GM12874 (cell line): ENCODE data around the gene POLR1C.

ENCODE experiments used
- TF ChIP-seq, protein P1 (sequence below): IDR thresholded peaks from 2 replicates; pipeline ENCODE4 v1.5.1; 2011; ENCODE audit warnings: low read depth, mild to moderate bottlenecking, control low read depth, low read length, moderate library complexity; ENCODE audit not compliant: insufficient read depth

Gene POLR1C, protein sequence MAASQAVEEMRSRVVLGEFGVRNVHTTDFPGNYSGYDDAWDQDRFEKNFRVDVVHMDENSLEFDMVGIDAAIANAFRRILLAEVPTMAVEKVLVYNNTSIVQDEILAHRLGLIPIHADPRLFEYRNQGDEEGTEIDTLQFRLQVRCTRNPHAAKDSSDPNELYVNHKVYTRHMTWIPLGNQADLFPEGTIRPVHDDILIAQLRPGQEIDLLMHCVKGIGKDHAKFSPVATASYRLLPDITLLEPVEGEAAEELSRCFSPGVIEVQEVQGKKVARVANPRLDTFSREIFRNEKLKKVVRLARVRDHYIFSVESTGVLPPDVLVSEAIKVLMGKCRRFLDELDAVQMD

DNA sequence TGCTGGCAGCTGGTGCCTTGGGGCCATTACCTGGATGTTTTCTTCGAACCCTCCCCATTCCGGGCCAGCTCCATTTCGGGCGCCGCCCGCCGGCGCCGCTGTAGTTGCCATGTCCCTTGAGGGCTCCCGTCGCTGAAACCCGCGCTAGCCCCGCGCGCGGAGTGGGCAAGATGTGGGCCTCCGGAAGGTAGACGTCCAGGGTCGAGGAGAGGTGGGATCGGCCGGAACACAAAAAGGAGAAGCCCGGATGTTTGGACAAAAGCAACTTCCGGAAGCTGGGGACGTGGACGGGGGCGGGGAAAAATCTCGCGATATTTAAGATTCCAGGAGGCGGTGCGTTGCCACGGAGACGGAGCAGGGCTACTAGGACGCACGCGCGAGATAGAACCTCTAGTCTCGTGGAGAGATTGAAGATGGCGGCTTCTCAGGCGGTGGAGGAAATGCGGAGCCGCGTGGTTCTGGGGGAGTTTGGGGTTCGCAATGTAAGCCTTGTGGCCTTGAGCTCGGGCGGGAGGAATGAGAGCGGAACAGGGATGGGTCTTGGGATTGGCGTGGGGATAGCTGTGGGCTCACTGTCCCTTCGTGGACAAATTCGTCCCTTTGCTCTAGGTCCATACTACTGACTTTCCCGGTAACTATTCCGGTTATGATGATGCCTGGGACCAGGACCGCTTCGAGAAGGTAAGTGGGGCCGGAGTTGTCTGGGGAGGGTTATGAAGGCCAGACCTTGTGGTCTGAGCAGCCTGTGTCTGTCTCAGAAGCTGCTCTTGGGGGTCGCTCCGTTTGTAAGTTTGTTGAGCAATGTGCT is at the start of gene POLR1C, which contains the start of gene YIPF3:
TSS of gene POLR1C (plus strand) at position 393 of the 808 bp plus-strand sequence. CDS start at position 414, 21 bp downstream.
TSS of gene YIPF3 (minus strand) at position 230 of the 808 bp plus-strand sequence. CDS start at position 111, 119 bp downstream.
- TF ChIP-seq, protein P1, sequence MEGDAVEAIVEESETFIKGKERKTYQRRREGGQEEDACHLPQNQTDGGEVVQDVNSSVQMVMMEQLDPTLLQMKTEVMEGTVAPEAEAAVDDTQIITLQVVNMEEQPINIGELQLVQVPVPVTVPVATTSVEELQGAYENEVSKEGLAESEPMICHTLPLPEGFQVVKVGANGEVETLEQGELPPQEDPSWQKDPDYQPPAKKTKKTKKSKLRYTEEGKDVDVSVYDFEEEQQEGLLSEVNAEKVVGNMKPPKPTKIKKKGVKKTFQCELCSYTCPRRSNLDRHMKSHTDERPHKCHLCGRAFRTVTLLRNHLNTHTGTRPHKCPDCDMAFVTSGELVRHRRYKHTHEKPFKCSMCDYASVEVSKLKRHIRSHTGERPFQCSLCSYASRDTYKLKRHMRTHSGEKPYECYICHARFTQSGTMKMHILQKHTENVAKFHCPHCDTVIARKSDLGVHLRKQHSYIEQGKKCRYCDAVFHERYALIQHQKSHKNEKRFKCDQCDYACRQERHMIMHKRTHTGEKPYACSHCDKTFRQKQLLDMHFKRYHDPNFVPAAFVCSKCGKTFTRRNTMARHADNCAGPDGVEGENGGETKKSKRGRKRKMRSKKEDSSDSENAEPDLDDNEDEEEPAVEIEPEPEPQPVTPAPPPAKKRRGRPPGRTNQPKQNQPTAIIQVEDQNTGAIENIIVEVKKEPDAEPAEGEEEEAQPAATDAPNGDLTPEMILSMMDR: no peak

DNA sequence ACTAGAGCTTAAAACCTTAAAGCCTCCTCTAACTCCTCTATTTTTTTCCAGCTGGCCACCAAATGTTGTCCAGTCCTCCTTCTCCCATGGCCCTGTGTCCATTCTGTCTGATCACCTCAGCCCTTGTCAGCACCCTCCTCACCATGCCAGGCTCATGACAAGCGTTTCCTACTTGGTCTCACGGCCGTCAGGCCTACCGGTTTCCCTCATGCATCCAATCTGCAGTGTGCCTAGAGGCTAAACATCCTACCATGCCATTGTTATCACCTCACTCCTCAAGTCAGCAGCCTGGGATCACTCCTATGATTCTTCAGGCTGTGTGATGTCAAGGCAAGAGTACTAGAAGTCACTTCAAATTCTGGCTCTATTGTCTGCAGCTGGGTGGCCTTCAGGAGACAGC is 49.1 kb upstream of the POLR1C start:
- TF ChIP-seq, protein P1: no peak

DNA sequence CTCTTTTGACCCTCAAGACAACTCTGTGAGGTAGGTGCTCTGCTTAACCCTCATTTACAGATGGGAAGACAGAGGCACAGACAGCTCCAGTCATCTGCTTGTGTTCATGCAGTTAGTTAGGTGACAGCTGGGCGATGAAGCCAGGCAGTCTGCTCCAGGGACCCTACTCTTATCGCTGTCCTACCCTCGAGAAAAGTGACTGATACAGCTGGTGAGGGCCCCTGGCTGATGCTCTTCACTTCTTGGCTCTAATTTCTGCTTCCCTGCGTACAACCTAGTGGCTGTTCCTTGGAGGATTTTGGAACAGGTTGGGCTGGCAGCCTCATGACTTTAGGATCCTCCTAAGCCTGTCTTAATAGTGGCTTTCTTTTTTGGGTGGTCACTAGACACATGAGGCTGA is 48.6 kb upstream of the POLR1C start:
- TF ChIP-seq, protein P1: no peak

DNA sequence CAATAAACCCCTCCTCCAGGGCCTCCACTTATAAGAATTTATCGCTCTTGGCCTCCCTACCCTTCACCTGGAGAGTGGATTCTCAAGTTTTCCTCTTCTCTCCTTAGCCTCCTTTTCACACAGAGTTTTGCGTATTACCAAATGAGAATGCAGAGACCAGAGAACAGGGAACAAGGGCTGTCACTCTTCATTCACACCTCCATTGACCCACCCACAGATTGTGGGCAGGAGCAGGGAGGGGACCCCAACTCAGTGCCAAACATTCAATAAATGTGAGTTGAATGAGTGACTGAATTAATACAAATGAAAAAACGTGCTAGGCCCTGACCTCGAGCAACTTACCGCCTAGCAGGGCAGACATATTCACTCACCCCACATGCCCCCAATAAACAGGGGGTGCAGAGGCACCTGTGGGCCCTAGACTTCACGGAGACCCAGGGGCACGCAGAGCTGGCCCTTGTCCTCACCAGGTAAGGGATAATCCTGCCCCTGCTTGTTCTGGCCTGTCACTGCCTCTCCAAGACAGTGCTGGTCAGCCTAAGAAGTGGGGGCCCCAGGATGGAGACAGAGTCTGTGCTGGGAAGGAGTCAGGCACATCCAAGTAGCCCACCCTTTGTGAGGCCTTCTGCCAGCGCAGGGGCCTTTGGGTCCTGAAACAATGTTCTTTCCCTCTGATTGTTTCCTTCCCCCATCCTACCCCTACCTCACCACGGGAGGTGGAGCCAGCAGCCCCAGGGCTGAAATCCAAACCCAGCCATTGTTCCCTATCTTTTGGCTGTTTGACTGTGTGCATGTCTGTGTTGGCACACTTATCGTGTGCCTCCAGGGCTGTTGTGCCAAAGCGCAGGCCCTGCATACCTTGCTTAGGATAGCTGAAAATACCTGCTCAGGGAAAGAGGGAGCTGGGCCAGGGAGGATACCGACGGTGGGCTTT is 47.9 kb upstream of the POLR1C start:
- TF ChIP-seq, protein P1: no peak

DNA sequence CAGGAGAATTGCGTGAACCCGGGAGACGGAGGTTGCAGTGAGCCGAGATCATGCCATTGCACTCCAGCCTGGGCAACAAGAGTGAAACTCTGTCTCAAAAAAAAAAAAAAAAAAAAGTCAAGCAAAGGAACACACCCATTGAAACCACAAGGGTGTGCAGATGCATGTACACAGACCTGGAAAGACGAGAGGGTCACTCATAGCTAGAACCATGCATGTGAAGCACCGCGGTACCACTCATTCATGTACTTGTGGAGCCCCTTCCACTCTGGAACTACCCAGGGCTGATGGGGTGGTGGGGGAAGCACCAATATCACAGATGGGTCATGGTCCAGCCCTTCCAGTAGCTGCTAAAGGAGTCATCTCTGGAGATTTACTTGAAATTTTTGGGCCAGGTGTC is 46.9 kb upstream of the POLR1C start:
- TF ChIP-seq, protein P1: no peak

DNA sequence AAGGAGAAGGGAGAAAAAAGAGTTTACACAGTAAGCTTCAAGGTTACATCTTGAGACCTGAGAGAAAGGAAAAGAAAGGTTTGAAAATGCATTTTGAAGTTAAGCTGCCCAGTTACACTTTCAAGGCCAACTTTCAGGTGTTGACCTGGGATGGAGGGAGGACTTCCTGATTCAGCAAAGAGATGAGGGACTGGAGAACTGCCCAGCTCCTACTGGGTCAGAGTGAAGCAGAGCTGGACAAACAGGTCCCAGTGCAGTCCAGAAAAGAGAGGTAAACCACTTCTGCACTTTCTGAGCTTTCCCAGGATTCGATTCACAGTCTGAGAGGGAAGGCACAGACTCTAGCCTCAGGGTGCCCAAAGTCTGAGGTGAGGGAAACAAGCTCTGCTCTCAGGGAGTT is 45.5 kb upstream of the POLR1C start:
- TF ChIP-seq, protein P1: no peak
